Loucy (cell line): Measurements from ENCODE around the gene TBC1D22A.
A peak's percentile ranks its signal among the peaks of the same experiment; 100 is the strongest.

ENCODE experiments used
- H2AFZ ChIP-seq: fragments of 200-600 bp; sonication (generic); 2 replicates; pipeline ENCODE4 v1.6.0; 2016; ENCODE audit warnings: antibody characterized with exemption, mild to moderate bottlenecking, low read length, moderate library complexity
- H3F3A ChIP-seq: fragments of 200-600 bp; 2 replicates; pipeline ENCODE4 v1.6.0; 2016; ENCODE audit warnings: antibody characterized with exemption, low read depth, mild to moderate bottlenecking
- H3K27me3 ChIP-seq: fragments of 200-600 bp; sonication (generic); 2 replicates; pipeline ENCODE4 v1.6.1; 2014; ENCODE audit warnings: low read length, mild to moderate bottlenecking; ENCODE audit not compliant: insufficient read depth, poor library complexity, severe bottlenecking
- H3K36me3 ChIP-seq: fragments of 200-600 bp; sonication (generic); 2 replicates; pipeline ENCODE4 v1.6.1; 2016; ENCODE audit warnings: low read length; ENCODE audit not compliant: insufficient read depth
- H3K4me1 ChIP-seq: fragments of 200-600 bp; sonication (generic); 2 replicates; pipeline ENCODE4 v1.5.1; 2014; ENCODE audit warnings: low read length, mild to moderate bottlenecking; ENCODE audit not compliant: insufficient read depth, poor library complexity, severe bottlenecking
- H3K4me2 ChIP-seq: fragments of 200-600 bp; sonication (generic); 2 replicates; pipeline ENCODE4 v1.6.0; 2014; ENCODE audit warnings: antibody characterized with exemption, low read length, low read depth, mild to moderate bottlenecking; ENCODE audit not compliant: poor library complexity, severe bottlenecking
- H3K4me3 ChIP-seq: fragments of 200-600 bp; sonication (generic); 2 replicates; pipeline ENCODE4 v1.5.1; 2014; ENCODE audit warnings: low read length, mild to moderate bottlenecking, mixed read lengths; ENCODE audit not compliant: poor library complexity, severe bottlenecking
- H3K79me2 ChIP-seq: fragments of 200-600 bp; sonication (generic); 2 replicates; pipeline ENCODE4 v1.6.1; 2014; ENCODE audit warnings: low read length; ENCODE audit not compliant: insufficient read depth
- H3K9ac ChIP-seq: fragments of 200-600 bp; sonication (generic); 2 replicates; pipeline ENCODE4 v1.6.0; 2014; ENCODE audit warnings: mild to moderate bottlenecking, low read depth, low read length, moderate library complexity; ENCODE audit not compliant: poor library complexity, severe bottlenecking
- H3K9me2 ChIP-seq: fragments of 200-600 bp; sonication (generic); replicated peaks from 2 replicates; pipeline ENCODE4 v1.6.1; 2016; ENCODE audit warnings: low read depth, low read length, mixed read lengths
- H3K9me3 ChIP-seq: fragments of 200-600 bp; sonication (generic); 2 replicates; pipeline ENCODE4 v1.6.1; 2014; ENCODE audit warnings: mild to moderate bottlenecking, antibody characterized with exemption, low read length, low read depth; ENCODE audit not compliant: insufficient read depth
- H4K20me1 ChIP-seq: fragments of 200-600 bp; sonication (generic); 2 replicates; pipeline ENCODE4 v1.6.0; 2014; ENCODE audit warnings: antibody characterized with exemption, low read length, mild to moderate bottlenecking; ENCODE audit not compliant: insufficient read depth, poor library complexity, severe bottlenecking
- EZH2phosphoT487 ChIP-seq: fragments of 200-600 bp; IDR thresholded peaks from 2 replicates; pipeline ENCODE4 v1.6.1; 2018; ENCODE audit warnings: antibody characterized with exemption, mild to moderate bottlenecking, moderate library complexity, borderline replicate concordance
- TF ChIP-seq, protein P1 (sequence below): fragments of 200-600 bp; sonication (generic); conservative IDR thresholded peaks from 2 replicates; pipeline ENCODE4 v1.5.1; 2014; ENCODE audit warnings: mild to moderate bottlenecking, antibody characterized with exemption, low read length

TBC1D22A gene

DNA sequence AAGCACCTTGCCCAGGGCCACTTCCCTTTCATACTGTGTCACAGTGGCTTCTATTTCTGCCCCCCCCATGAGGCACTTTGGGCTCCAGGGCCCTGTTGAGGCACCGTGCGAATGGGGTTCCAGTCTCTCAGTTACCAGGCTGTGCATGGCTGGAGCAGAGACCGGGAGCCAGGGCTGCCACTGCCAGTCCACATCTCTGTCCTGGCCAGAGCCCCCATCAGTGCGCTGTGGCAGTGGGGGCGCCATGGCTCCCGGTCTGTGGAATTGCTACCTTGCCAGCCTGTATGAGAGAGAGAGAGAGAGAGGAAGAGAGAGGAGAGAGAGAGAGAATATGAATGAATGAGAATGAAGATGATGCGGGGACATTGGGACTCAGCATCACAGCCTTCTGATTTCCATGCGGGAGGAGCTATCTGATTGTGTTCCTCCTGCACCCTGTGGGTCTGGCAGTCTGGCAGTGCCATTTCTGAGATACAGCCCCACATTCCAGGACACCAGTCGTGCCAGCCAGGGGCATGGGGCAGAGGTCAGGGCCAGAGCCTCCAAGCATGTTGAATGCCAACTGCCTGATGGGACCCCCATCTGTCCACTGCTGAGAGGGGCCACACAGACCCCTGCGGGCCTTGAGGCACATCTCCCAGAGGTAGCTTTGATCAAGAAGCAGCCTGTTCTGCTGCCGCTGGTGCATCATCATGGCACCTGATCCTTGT lies 279.8 kb downstream of the TBC1D22A start:
- Histone ChIP-seq H3K36me3 (peaks cover 6% of the 10 kb centered on the region; the same call in 1 of the 2 replicates), H4K20me1 (no peaks in the 10 kb centered on the region)

DNA sequence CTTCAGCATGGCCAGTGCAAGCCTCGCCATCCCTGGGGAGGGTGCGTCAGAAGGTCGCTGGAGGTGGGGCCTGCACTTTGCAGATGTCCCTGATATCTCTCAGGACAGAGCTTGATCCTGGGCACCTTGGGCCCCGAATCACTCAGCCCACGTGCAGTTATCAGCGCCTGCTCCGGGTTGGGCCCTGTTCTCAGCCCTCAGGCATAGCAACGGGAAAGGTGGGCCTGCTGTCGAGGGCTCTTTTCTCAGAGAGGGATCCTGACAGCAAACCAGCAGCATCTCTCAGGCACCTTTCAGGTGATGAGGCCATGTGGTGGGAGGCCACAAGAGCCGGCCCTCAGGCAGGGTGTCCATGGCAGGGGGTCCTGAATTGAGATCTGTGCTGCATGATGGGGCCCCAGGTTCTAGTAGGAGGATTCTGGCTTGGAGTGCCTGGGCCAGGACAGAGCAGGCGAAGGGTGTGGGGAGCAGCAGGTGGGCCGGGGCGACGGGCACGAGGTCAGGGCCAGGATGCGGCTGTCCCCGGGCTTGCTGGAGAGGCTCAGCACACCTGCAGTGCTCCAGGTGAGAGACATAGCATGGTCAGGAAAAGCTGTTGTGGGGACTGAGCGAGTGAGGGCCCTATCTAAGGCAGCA lies 280.5 kb downstream of the TBC1D22A start:
- H3K4me1 ChIP-seq = peaks cover 28% of the 10 kb centered on the region
- no peak overlapping the region for H3K9ac ChIP-seq
- H3K36me3 ChIP-seq = peaks cover 2% of the 10 kb centered on the region; the same call in 1 of the 2 replicates
- no peak overlapping the region for H3K4me3 ChIP-seq
- H4K20me1 ChIP-seq = no peaks in the 10 kb centered on the region
- no peaks in the 10 kb centered on the region for H3K27me3 ChIP-seq
- H3K9me2 ChIP-seq = no peaks in the 10 kb centered on the region
- no peak overlapping the region for H3K4me2 ChIP-seq
- no peaks in the 10 kb centered on the region for H3F3A ChIP-seq
- no peaks in the 10 kb centered on the region for H3K9me3 ChIP-seq
- H2AFZ ChIP-seq = no peak overlapping the region
- no peaks in the 10 kb centered on the region; the same call in 1 of the 2 replicates for H3K79me2 ChIP-seq
- no peak for TF ChIP-seq EZH2phosphoT487
- TF ChIP-seq, protein P1, sequence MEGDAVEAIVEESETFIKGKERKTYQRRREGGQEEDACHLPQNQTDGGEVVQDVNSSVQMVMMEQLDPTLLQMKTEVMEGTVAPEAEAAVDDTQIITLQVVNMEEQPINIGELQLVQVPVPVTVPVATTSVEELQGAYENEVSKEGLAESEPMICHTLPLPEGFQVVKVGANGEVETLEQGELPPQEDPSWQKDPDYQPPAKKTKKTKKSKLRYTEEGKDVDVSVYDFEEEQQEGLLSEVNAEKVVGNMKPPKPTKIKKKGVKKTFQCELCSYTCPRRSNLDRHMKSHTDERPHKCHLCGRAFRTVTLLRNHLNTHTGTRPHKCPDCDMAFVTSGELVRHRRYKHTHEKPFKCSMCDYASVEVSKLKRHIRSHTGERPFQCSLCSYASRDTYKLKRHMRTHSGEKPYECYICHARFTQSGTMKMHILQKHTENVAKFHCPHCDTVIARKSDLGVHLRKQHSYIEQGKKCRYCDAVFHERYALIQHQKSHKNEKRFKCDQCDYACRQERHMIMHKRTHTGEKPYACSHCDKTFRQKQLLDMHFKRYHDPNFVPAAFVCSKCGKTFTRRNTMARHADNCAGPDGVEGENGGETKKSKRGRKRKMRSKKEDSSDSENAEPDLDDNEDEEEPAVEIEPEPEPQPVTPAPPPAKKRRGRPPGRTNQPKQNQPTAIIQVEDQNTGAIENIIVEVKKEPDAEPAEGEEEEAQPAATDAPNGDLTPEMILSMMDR = no peak

More for the DNA sequence above, 279.8 kb downstream of the TBC1D22A start:
- H3K9me2 ChIP-seq = no peaks in the 10 kb centered on the region
- H3K9me3 ChIP-seq = no peaks in the 10 kb centered on the region
- peaks cover 24% of the 10 kb centered on the region for H3K4me1 ChIP-seq
- H3K27me3 ChIP-seq = no peaks in the 10 kb centered on the region
- H3K9ac ChIP-seq = no peak overlapping the region
- H3K4me3 ChIP-seq = no peak overlapping the region
- no peaks in the 10 kb centered on the region for H3F3A ChIP-seq
- H3K79me2 ChIP-seq = no peaks in the 10 kb centered on the region; the same call in 1 of the 2 replicates
- H2AFZ ChIP-seq = no peak overlapping the region
- TF ChIP-seq EZH2phosphoT487 = no peak
- TF ChIP-seq, protein P1 = no peak
- no peak overlapping the region for H3K4me2 ChIP-seq

DNA sequence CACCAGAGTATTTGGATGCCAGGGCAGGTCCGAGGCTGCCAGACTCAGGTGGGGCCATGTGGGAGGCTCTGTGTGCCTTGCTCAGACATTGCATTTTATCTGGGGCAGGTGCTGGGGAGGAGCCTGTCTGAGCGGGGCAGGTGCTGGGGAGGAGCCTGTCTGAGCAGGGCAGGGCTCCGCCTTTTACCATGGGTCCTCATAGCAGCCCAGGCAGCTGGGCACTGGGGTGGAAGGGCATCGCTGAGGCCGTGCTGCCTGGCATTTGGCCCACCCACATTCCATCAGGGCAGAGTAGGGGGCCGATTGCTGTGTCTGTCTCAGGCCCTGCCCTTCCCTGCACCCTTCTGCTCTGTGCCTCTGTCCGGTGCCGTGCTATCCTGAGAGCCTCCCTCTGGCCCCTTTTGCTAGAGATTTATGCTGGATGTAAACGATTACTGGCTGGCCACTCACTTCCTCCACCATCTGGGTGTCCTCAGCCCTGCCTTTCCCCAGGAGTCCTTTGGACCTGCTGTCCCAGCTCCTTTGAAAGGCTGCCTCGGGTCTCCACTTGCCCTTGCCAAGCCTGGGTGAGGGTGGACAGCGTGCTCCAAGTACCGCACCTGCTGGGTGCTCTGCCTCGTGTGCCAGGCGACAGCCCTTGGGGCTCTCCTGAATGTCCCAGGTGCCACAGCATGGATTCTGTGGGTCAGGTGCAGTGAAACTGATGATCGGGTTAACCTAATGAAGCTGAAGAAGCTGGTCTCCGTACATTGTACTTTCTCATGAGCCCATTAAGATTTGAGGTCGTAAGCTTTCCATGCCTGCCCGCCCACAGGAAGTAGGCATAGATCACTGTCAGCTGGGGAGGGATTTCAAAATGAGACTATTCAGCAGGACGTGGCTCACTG lies 281.6 kb downstream of the TBC1D22A start:
- H3K36me3 ChIP-seq = no peaks in the 10 kb centered on the region; the same call in 1 of the 2 replicates
- no peaks in the 10 kb centered on the region for H3K9me3 ChIP-seq
- H3K27me3 ChIP-seq = no peaks in the 10 kb centered on the region
- H3F3A ChIP-seq = no peaks in the 10 kb centered on the region
- peak overlapping the region; percentile 89 for H3K4me2 ChIP-seq
- H2AFZ ChIP-seq = no peak overlapping the region
- no peaks in the 10 kb centered on the region for H3K9me2 ChIP-seq
- no peaks in the 10 kb centered on the region for H4K20me1 ChIP-seq
- H3K4me3 ChIP-seq = peak overlapping the region; percentile 67
- H3K4me1 ChIP-seq = peaks cover 39% of the 10 kb centered on the region
- no peak for TF ChIP-seq EZH2phosphoT487
- TF ChIP-seq, protein P1 = no peak
- peak overlapping the region; percentile 24 for H3K9ac ChIP-seq
- no peaks in the 10 kb centered on the region; the same call in 1 of the 2 replicates for H3K79me2 ChIP-seq
